HL-60 (cell line): ENCODE data around the gene PACS1.

Experiments
- DNase-seq, 2 experiments: peaks; one replicate each; pipeline ENCODE4 v3.0.0-alpha.2; 2010 to 2020; ENCODE audit warnings: low read depth in 1 of 2, low spot score in 1 of 2
- H3K27ac ChIP-seq: fragments of 250-450 bp; sonication (Bioruptor Pico); replicated peaks from 2 replicates; pipeline ENCODE4 v1.5.1; 2020; ENCODE audit warnings: mild to moderate bottlenecking, moderate library complexity
- H3K27me3 ChIP-seq: fragments of 250-450 bp; sonication (Bioruptor Pico); 2 replicates; pipeline ENCODE4 v1.5.1; 2021; ENCODE audit warnings: mild to moderate bottlenecking, moderate library complexity; ENCODE audit not compliant: insufficient read depth, poor library complexity, severe bottlenecking
- H3K4me3 ChIP-seq: replicated peaks from 2 replicates; pipeline ENCODE4 v1.5.1; 2011; ENCODE audit warnings: mild to moderate bottlenecking, control low read depth, low read length; ENCODE audit not compliant: insufficient read depth
- GABPA ChIP-seq: IDR thresholded peaks from 2 replicates; pipeline ENCODE4 v1.6.1; 2012; ENCODE audit warnings: low read depth
- POLR2AphosphoS5 ChIP-seq: IDR thresholded peaks from 2 replicates; pipeline ENCODE4 v1.6.1; 2012; ENCODE audit warnings: low read depth
- SPI1 ChIP-seq: IDR thresholded peaks from 2 replicates; pipeline ENCODE4 v1.6.1; 2012; ENCODE audit warnings: low read depth, mild to moderate bottlenecking, borderline replicate concordance
- TF ChIP-seq, protein P1 (sequence below): IDR thresholded peaks from 2 replicates; pipeline ENCODE4 v1.6.1; 2012; ENCODE audit warnings: low read depth; ENCODE audit not compliant: insufficient replicate concordance
- TF ChIP-seq, protein P2 (sequence below): IDR thresholded peaks from one replicate; pipeline ENCODE4 v1.5.1; 2011; ENCODE audit warnings: low read length, control low read depth, inconsistent platforms; ENCODE audit not compliant: insufficient read depth

The PACS1 gene

DNA sequence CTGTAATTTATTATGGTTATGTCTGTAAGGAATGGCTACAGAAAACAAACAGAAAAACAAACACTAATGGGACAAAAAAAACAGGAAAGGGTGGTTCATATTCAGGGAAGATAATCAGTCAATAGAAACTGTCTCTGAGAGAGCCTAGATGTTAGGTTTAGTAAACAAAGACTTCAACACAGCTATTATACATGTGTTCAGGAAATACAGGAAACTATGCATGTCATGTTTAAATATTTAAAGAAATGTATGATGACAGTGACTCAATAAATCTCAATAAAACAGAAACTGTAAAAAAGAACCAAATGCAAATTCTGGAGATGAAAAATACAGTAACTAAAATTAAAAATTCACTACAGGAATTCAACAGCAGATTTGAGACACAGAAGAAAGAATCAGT lies 76.0 kb downstream of the PACS1 start:
- TF ChIP-seq POLR2AphosphoS5 (no peak), SPI1 (no peak), GABPA (no peak)
- TF ChIP-seq, protein P1, sequence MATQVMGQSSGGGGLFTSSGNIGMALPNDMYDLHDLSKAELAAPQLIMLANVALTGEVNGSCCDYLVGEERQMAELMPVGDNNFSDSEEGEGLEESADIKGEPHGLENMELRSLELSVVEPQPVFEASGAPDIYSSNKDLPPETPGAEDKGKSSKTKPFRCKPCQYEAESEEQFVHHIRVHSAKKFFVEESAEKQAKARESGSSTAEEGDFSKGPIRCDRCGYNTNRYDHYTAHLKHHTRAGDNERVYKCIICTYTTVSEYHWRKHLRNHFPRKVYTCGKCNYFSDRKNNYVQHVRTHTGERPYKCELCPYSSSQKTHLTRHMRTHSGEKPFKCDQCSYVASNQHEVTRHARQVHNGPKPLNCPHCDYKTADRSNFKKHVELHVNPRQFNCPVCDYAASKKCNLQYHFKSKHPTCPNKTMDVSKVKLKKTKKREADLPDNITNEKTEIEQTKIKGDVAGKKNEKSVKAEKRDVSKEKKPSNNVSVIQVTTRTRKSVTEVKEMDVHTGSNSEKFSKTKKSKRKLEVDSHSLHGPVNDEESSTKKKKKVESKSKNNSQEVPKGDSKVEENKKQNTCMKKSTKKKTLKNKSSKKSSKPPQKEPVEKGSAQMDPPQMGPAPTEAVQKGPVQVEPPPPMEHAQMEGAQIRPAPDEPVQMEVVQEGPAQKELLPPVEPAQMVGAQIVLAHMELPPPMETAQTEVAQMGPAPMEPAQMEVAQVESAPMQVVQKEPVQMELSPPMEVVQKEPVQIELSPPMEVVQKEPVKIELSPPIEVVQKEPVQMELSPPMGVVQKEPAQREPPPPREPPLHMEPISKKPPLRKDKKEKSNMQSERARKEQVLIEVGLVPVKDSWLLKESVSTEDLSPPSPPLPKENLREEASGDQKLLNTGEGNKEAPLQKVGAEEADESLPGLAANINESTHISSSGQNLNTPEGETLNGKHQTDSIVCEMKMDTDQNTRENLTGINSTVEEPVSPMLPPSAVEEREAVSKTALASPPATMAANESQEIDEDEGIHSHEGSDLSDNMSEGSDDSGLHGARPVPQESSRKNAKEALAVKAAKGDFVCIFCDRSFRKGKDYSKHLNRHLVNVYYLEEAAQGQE = no peak
- TF ChIP-seq, protein P2, sequence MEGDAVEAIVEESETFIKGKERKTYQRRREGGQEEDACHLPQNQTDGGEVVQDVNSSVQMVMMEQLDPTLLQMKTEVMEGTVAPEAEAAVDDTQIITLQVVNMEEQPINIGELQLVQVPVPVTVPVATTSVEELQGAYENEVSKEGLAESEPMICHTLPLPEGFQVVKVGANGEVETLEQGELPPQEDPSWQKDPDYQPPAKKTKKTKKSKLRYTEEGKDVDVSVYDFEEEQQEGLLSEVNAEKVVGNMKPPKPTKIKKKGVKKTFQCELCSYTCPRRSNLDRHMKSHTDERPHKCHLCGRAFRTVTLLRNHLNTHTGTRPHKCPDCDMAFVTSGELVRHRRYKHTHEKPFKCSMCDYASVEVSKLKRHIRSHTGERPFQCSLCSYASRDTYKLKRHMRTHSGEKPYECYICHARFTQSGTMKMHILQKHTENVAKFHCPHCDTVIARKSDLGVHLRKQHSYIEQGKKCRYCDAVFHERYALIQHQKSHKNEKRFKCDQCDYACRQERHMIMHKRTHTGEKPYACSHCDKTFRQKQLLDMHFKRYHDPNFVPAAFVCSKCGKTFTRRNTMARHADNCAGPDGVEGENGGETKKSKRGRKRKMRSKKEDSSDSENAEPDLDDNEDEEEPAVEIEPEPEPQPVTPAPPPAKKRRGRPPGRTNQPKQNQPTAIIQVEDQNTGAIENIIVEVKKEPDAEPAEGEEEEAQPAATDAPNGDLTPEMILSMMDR = no peak
- Histone ChIP-seq H3K27me3 (no peaks in the 10 kb centered on the region), H3K4me3 (no peak overlapping the region), H3K27ac (no peak overlapping the region)
- no peak for DNase-seq

DNA sequence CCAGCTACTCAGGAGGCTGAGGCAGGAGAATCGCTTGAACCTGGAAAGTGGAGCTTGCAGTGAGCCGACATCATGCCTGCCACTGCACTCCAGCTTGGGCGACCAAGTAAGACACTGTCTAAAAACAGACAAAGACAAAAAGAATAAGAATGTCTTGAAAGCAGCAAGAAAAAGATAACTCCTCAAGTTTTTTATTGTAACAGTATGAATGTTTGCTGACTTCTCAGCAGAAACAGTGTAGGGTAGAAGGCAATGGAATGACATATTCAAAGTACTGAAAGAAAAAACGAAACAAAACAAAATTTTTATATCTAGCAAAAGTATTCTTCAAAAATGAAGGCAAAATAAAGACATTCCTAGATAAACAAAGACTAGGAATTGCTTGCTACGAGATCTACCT lies 76.9 kb downstream of the PACS1 start:
- Histone ChIP-seq H3K27ac (no peak overlapping the region), H3K27me3 (no peaks in the 10 kb centered on the region), H3K4me3 (no peak overlapping the region)
- no peak for DNase-seq
- TF ChIP-seq SPI1 (no peak), POLR2AphosphoS5 (no peak), GABPA (no peak)
- TF ChIP-seq, protein P1 = no peak
- TF ChIP-seq, protein P2 = no peak

DNA sequence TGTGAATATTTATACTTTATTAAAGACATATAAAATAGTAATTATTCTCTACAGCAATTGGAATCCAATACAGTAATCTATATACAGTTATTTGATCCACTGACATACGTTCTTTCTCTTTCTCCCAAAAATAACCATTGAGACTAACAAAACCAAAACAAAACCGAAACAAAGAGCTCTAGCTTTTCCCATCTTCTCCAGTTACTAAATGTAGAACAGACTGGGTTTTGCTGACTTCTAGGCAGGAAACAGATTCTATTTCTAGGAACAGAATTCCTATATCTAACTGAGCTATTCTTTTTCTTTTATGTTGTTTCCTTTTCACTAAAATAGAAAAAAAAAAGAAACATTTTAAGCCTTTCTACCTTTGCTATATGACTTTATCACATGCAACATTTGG lies 80.1 kb downstream of the PACS1 start:
- TF ChIP-seq, protein P1 = no peak
- no peak for TF ChIP-seq SPI1
- TF ChIP-seq POLR2AphosphoS5 = no peak
- no peak for TF ChIP-seq GABPA
- TF ChIP-seq, protein P2 = no peak
- Histone ChIP-seq H3K27me3 (no peaks in the 10 kb centered on the region), H3K4me3 (no peak overlapping the region), H3K27ac (no peak overlapping the region)
- DNase-seq = no peak
